OCI-LY3 (cell line): ENCODE data around the gene KRT222.

Experiments
- CTCF ChIP-seq: fragments of 200-600, 300-600 bp; sonication (generic); IDR thresholded peaks from 2 replicates; pipeline ENCODE4 v1.5.1; 2014; ENCODE audit warnings: antibody characterized with exemption, low read length, low read depth
- EZH2phosphoT487 ChIP-seq: fragments of 200-600 bp; shearing (Covaris generic); IDR thresholded peaks from 2 replicates; pipeline ENCODE4 v1.6.1; 2018; ENCODE audit warnings: antibody characterized with exemption, mixed run types, low read depth

- TF ChIP-seq CTCF (no peak), EZH2phosphoT487 (no peak)
Observed at GRCh38 chr17:40633871-40634270, 31.1 kb downstream of the KRT222 start.
